Neural cell (in vitro differentiated cells): Measurements from ENCODE around the gene SYT5. TPM values are rescaled to one million over a fixed set of nuclear protein-coding genes. Genes with fewer than 3 reads are reported as not detected.

Source experiments
- H2AFZ ChIP-seq: fragments of 200-600, 300-800 bp; sonication (generic), shearing (Covaris generic); 2 replicates; pipeline ENCODE4 v1.6.0; 2014; ENCODE audit warnings: low read depth, mild to moderate bottlenecking, antibody characterized with exemption, low read length, moderate library complexity
- H3F3A ChIP-seq: fragments of 200-600 bp; shearing (Covaris generic); 2 replicates; pipeline ENCODE4 v1.6.1; 2016; ENCODE audit warnings: mild to moderate bottlenecking, moderate library complexity, mixed read lengths, antibody characterized with exemption, low read length; ENCODE audit not compliant: insufficient read depth, poor library complexity, severe bottlenecking
- H3K27ac ChIP-seq: fragments of 200-600, 300-800 bp; sonication (generic), shearing (Covaris generic); 2 replicates; pipeline ENCODE4 v1.5.1; 2014; ENCODE audit warnings: mild to moderate bottlenecking, low read length, moderate library complexity
- H3K27me3 ChIP-seq: fragments of 300-800, 200-600 bp; sonication (generic), shearing (Covaris generic); 2 replicates; pipeline ENCODE4 v1.6.0; 2014; ENCODE audit warnings: mild to moderate bottlenecking, low read depth, low read length, moderate library complexity; ENCODE audit not compliant: insufficient read depth
- H3K36me3 ChIP-seq: fragments of 300-800, 200-600 bp; sonication (generic), shearing (Covaris generic); 2 replicates; pipeline ENCODE4 v1.5.1; 2014; ENCODE audit warnings: mild to moderate bottlenecking, antibody characterized with exemption, low read length, moderate library complexity; ENCODE audit not compliant: insufficient read depth
- H3K4me2 ChIP-seq: fragments of 300-800, 200-600 bp; sonication (generic), shearing (Covaris generic); 2 replicates; pipeline ENCODE4 v1.6.0; 2014; ENCODE audit warnings: mild to moderate bottlenecking, low read length
- H3K4me3 ChIP-seq: fragments of 300-800, 200-600 bp; sonication (generic), shearing (Covaris generic); 2 replicates; pipeline ENCODE4 v1.5.1; 2014; ENCODE audit warnings: mild to moderate bottlenecking, low read length, moderate library complexity
- H3K79me2 ChIP-seq: fragments of 200-600 bp; shearing (Covaris generic); replicated peaks from 2 replicates; pipeline ENCODE4 v1.6.0; 2014; ENCODE audit warnings: mild to moderate bottlenecking, low read length, moderate library complexity; ENCODE audit not compliant: insufficient read depth
- H3K9ac ChIP-seq: fragments of 300-800, 200-600 bp; sonication (generic), shearing (Covaris generic); 2 replicates; pipeline ENCODE4 v1.6.1; 2016; ENCODE audit warnings: mild to moderate bottlenecking, low read length, mixed read lengths
- H3K9me2 ChIP-seq: fragments of 200-600 bp; shearing (Covaris generic); 2 replicates; pipeline ENCODE4 v1.6.1; 2016; ENCODE audit warnings: mild to moderate bottlenecking, low read length, mixed read lengths; ENCODE audit not compliant: insufficient read depth
- H3K9me3 ChIP-seq: fragments of 200-600, 300-800 bp; sonication (generic), shearing (Covaris generic); 2 replicates; pipeline ENCODE4 v1.6.1; 2016; ENCODE audit warnings: mild to moderate bottlenecking, mixed run types, low read length, moderate library complexity, mixed read lengths
- H4K20me1 ChIP-seq: fragments of 200-600 bp; shearing (Covaris generic); 2 replicates; pipeline ENCODE4 v1.6.1; 2016; ENCODE audit warnings: mild to moderate bottlenecking, mixed run types; ENCODE audit not compliant: insufficient read depth
- CTCF ChIP-seq: fragments of 450-650 bp; IDR thresholded peaks from 2 replicates; pipeline ENCODE4 v1.5.1; 2014; ENCODE audit warnings: antibody characterized with exemption, mild to moderate bottlenecking, moderate library complexity; ENCODE audit not compliant: poor library complexity, severe bottlenecking
- EP300 ChIP-seq: fragments of 450-650 bp; conservative IDR thresholded peaks from 2 replicates; pipeline ENCODE4 v1.6.1; 2014; ENCODE audit warnings: antibody characterized with exemption, mild to moderate bottlenecking, moderate library complexity; ENCODE audit not compliant: poor library complexity, severe bottlenecking
- EZH2 ChIP-seq: fragments of 200-600, 300-800 bp; shearing (Covaris generic), sonication (generic); IDR thresholded peaks from 2 replicates; pipeline ENCODE4 v1.6.1; 2014; ENCODE audit warnings: antibody characterized with exemption, low read length, borderline replicate concordance, mild to moderate bottlenecking; ENCODE audit not compliant: insufficient read depth, poor library complexity, severe bottlenecking
- MXI1 ChIP-seq: fragments of 450-650 bp; conservative IDR thresholded peaks from 2 replicates; pipeline ENCODE4 v1.6.1; 2014; ENCODE audit warnings: antibody characterized with exemption, mild to moderate bottlenecking; ENCODE audit not compliant: poor library complexity, severe bottlenecking
- POLR2AphosphoS5 ChIP-seq: IDR thresholded peaks from 2 replicates; pipeline ENCODE4 v1.6.1; 2012
- RAD21 ChIP-seq: fragments of 450-650 bp; conservative IDR thresholded peaks from 2 replicates; pipeline ENCODE4 v1.6.1; 2014; ENCODE audit warnings: antibody characterized with exemption, mild to moderate bottlenecking, moderate library complexity
- REST ChIP-seq: IDR thresholded peaks from 2 replicates; pipeline ENCODE4 v1.6.1; 2012; ENCODE audit warnings: borderline replicate concordance
- SMC3 ChIP-seq: fragments of 450-650 bp; conservative IDR thresholded peaks from 2 replicates; pipeline ENCODE4 v1.6.1; 2014; ENCODE audit warnings: antibody characterized with exemption, mild to moderate bottlenecking, moderate library complexity; ENCODE audit not compliant: poor library complexity
- TAF1 ChIP-seq: IDR thresholded peaks from 2 replicates; pipeline ENCODE4 v1.6.1; 2012; ENCODE audit warnings: low read depth
- polyA plus RNA-seq: library from polyadenylated mRNA; depleted of rRNA; stranded (reverse); fragments of >200 nt; gene quantifications from 2 replicates; pipeline ENCODE4 v1.2.3, GENCODE V29; 2014

Gene SYT5
- polyA plus RNA-seq, 1 donor from 2014 or later: 237 TPM

GRCh38 chr19:55209693-55210472 lies 29.8 kb upstream of the SYT5 start:
- H3F3A ChIP-seq: no peaks in the 10 kb centered on the region
- no peak overlapping the region for H2AFZ ChIP-seq
- no peak overlapping the region for H3K27ac ChIP-seq

DNA sequence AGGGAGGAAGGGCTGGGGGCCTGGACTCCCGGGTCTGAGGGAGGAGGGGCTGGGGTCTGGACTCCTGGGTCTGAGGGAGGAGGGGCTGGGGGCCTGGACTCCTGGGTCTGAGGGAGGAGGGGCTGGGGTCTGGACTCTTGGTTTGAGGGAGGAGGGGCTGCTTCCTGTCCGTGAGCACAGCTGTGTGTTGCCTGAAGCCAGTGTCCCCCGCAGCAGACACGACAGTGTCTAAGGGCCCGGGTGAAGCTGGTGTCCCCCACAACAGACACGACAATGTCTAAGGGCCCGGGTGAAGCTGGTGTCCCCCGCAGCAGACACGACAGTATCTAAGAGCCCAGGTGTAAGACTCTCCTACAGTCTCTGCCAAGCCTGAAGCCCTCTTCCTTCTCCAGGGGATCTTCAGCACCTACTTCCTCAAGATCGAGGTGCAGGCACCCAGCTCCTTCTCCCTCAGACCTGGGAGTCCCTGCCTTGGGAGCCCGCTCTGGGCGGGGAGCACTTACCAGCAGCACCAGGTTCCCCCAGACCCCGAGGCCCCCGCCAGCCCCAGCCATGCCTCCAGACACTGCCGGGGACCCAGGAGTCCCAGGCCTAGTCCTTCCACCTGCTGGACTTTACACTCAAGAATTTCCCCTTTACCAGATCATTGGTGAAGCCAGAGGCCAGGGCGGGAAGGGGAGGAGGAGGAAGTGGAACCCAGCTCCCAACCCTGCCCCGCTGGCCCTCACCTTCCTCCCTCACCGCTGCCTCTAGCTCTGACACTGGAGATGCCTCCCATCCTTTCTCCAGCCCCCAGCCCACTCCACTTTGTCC lies 29.0 kb upstream of the SYT5 start, which contains the start of gene PTPRH:
PTPRH (minus strand) TSS at position 622 of the 813 bp plus-strand sequence; CDS start at position 554, 68 bp downstream.
- TF ChIP-seq EP300 (no peak), TAF1 (no peak), SMC3 (no peak), EZH2 (no peak), CTCF (no peak), MXI1 (no peak), POLR2AphosphoS5 (no peak), REST (no peak), RAD21 (no peak)
- H3K4me2 ChIP-seq: no peak within 1 kb of the TSS
- H3K9me2 ChIP-seq: no peaks in the 10 kb centered on the region
- no peak within 1 kb of the TSS for H3K27ac ChIP-seq
- no peaks in the 10 kb centered on the region for H3K27me3 ChIP-seq
- no peak within 1 kb of the TSS for H3K9ac ChIP-seq
- no peaks in the 10 kb centered on the region for H3K9me3 ChIP-seq
- H3K4me3 ChIP-seq: no peak within 1 kb of the TSS
- H3F3A ChIP-seq: no peaks in the 10 kb centered on the region
- no peaks in the 10 kb centered on the region for H4K20me1 ChIP-seq
- no peaks in the 10 kb centered on the region for H3K36me3 ChIP-seq
- H2AFZ ChIP-seq: no peak within 1 kb of the TSS
- H3K79me2 ChIP-seq: no peaks in the 10 kb centered on the region

More at GRCh38 chr19:55209693-55210472, 29.8 kb upstream of the SYT5 start:
- no peaks in the 10 kb centered on the region for H3K9me2 ChIP-seq
- no peaks in the 10 kb centered on the region for H3K9me3 ChIP-seq
- no peak overlapping the region for H3K4me2 ChIP-seq
- H4K20me1 ChIP-seq: no peaks in the 10 kb centered on the region
- H3K79me2 ChIP-seq: no peaks in the 10 kb centered on the region
- no peaks in the 10 kb centered on the region for H3K36me3 ChIP-seq
- no peak for TF ChIP-seq MXI1
- H3K27me3 ChIP-seq: no peaks in the 10 kb centered on the region
- no peak overlapping the region for H3K4me3 ChIP-seq
- H3K9ac ChIP-seq: no peak overlapping the region
